ENCODE results near the gene POLD4.

Gene POLD4

DNA sequence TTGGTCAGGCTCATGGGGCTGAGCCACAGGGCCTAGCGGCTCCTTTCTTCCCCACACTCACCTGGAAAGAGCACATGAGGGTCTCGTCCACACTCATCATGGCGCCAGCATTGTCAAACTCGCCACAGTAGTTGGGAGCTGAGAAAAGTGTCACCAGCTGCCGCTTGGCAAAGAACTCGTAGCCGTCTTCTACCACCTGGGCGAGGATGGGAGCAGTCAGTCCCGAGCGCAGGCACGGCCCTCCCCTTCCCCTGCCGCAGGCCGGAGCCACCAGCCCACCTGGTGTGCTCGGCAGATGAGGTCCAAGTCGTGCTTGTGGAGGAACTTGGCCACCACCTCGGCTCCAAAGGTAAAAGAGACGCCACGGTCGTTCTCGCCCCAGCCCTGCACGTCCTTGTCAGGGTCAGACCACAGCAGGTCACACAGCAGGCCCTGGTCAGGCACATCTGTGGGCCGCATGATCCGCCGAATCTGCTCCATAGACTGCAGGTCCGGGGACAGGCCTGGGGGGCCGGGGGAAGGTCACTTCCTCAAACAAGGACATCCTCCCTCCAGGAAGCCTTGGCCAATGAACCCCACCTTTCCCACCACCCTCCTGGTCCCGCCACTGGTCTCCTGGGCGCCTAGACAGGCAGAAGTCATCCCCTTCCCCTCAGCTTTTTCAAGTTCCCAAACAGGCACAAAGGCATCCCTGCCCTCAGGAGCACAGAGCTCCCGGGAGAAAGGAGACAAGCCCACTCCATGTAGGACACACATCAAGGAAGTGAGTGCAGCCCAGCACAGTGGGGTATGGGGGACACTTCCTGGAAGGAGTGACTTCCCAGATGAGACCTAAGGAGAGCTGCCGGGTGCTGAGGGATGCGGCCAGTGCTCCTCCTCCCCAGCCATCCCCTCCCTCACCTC lies 45.6 kb upstream of the POLD4 start:
- TF ChIP-seq, protein P1, sequence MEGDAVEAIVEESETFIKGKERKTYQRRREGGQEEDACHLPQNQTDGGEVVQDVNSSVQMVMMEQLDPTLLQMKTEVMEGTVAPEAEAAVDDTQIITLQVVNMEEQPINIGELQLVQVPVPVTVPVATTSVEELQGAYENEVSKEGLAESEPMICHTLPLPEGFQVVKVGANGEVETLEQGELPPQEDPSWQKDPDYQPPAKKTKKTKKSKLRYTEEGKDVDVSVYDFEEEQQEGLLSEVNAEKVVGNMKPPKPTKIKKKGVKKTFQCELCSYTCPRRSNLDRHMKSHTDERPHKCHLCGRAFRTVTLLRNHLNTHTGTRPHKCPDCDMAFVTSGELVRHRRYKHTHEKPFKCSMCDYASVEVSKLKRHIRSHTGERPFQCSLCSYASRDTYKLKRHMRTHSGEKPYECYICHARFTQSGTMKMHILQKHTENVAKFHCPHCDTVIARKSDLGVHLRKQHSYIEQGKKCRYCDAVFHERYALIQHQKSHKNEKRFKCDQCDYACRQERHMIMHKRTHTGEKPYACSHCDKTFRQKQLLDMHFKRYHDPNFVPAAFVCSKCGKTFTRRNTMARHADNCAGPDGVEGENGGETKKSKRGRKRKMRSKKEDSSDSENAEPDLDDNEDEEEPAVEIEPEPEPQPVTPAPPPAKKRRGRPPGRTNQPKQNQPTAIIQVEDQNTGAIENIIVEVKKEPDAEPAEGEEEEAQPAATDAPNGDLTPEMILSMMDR (IDR thresholded peaks at IDR 0.05; ENCODE audit: insufficient read depth, low read length, poor library complexity, severe bottlenecking), result no peak
- peaks cover 34% of the 10 kb centered on the region for H3K36me3 ChIP-seq (ENCODE audit: control insufficient read depth, insufficient read depth, low read length)
- DNase-seq (ENCODE audit: extremely low read depth, insufficient read length), result no peak
- no peak overlapping the region for H3K4me3 ChIP-seq (replicated peaks; ENCODE audit: low read depth, low read length)
- no peaks in the 10 kb centered on the region for H3K27me3 ChIP-seq (replicated peaks; ENCODE audit: control insufficient read depth, insufficient read depth, low read length)

DNA sequence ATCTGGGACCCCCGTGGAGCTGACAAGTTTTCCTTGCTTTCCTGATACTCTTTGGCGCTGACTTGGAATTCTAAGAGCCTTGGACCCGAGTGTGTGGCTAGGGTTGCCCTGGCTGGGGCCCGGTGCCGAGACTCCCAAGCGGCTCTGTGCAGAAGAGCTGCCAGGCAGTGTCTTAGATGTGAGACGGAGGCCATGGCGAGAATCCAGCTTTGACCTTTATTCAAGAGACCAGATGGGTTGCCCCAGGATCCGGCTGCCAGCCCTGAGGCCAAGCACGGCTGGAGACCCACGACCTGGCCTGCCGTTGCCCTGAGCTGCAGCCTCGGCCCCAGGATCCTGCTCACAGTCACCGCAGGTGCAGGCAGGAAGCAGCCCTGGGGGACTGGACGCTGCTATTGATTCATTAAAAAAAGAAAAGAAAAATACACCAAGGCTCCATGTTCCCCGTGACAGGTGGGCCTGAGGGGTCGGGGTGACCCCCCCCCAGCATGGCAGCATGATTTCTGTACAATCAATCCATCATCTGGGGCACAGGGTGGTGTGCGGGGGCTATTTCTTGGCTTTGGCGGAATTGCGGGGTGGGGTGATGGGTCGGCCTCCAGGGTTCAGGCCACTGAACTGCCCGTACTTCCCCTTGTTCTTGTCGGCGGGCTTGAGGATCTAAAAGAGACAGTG lies 44.8 kb upstream of the POLD4 start:
- peaks cover 36% of the 10 kb centered on the region for H3K36me3 ChIP-seq (ENCODE audit: control insufficient read depth, insufficient read depth, low read length)
- TF ChIP-seq, protein P1 (IDR thresholded peaks at IDR 0.05; ENCODE audit: insufficient read depth, low read length, poor library complexity, severe bottlenecking), result no peak
- no peak for DNase-seq (ENCODE audit: extremely low read depth, insufficient read length)
- H3K4me3 ChIP-seq (replicated peaks; ENCODE audit: low read depth, low read length), result no peak overlapping the region
- H3K27me3 ChIP-seq (replicated peaks; ENCODE audit: control insufficient read depth, insufficient read depth, low read length), result no peaks in the 10 kb centered on the region

DNA sequence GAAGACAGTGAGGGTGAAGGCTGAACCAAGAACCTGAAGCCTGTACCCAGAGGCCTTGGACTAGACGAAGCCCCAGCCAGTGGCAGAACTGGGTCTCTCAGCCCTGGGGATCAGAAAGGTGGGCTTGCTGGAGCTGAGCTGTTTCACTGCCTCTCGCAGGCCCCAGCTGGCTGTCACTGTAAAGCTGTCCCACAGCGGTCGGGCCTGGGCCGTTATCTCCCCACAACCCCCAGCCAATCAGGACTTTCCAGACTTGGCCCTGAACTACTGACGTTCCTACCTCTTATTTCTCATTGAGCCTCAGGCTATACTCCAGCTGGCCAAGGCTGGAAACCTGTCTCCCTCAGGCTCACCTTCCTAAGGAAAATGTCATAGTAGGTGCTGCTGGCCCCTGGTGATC lies 44.2 kb upstream of the POLD4 start:
- TF ChIP-seq, protein P1 (IDR thresholded peaks at IDR 0.05; ENCODE audit: insufficient read depth, low read length, poor library complexity, severe bottlenecking), result no peak
- DNase-seq (ENCODE audit: extremely low read depth, insufficient read length), result no peak
- no peak overlapping the region for H3K4me3 ChIP-seq (replicated peaks; ENCODE audit: low read depth, low read length)
- H3K27me3 ChIP-seq (replicated peaks; ENCODE audit: control insufficient read depth, insufficient read depth, low read length), result no peaks in the 10 kb centered on the region
- peaks cover 36% of the 10 kb centered on the region for H3K36me3 ChIP-seq (ENCODE audit: control insufficient read depth, insufficient read depth, low read length)

DNA sequence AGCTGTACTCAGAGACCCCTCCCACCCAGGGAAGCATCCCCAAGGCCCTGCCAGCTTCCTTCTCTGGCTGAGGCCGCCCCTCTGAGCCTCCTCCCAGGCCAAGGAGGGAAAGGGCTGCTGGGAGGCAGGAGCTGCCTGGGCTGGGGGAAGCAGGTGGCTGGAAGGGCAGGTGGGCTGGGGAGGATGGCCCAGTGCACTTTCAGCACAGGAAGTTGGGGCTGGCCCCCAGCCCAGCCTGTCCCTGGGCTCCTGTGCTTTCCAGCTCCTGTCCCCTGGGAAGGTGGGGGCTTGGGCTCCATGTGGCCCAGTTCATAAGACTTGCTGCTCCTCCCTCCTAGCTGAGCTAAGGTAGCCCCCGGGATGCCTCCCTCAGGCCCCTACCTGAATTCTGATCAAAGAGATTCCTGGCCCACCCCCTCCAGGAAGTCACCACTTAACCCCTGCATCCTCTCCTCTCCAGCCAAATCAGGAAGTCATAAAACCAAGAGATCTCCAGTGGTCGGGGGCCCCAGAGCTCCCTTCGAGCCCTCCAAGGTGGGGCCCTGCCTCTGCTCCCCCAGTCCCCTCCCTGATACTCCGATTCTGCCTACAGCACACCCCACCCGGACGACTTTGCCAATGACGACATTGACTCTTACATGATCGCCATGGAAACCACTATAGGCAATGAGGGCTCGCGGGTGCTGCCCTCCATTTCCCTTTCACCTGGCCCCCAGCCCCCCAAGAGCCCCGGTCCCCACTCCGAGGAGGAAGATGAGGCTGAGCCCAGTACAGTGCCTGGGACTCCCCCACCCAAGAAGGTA lies 43.4 kb upstream of the POLD4 start:
- Histone ChIP-seq H3K4me3 (replicated peaks; ENCODE audit: low read depth, low read length) (no peak overlapping the region), H3K36me3 (ENCODE audit: control insufficient read depth, insufficient read depth, low read length) (peaks cover 36% of the 10 kb centered on the region), H3K27me3 (replicated peaks; ENCODE audit: control insufficient read depth, insufficient read depth, low read length) (no peaks in the 10 kb centered on the region)
- TF ChIP-seq, protein P1 (IDR thresholded peaks at IDR 0.05; ENCODE audit: insufficient read depth, low read length, poor library complexity, severe bottlenecking), result no peak
- no peak for DNase-seq (ENCODE audit: extremely low read depth, insufficient read length)

DNA sequence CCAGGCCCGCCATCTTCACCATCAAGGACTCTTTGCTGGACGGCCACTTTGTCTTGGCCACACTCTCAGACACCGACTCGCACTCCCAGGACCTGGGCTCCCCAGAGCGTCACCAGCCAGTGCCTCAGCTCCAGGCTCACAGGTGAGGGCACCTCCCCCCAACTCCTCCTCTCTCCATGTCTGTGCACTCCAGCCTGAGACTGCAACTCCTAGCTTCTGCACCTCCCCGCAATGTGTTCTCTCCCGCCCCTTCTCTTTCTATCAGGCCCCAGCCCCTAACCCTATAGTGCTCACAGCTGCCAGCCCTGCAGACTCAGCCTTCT lies 42.9 kb upstream of the POLD4 start:
- TF ChIP-seq, protein P1 (IDR thresholded peaks at IDR 0.05; ENCODE audit: insufficient read depth, low read length, poor library complexity, severe bottlenecking), result no peak
- no peaks in the 10 kb centered on the region for H3K27me3 ChIP-seq (replicated peaks; ENCODE audit: control insufficient read depth, insufficient read depth, low read length)
- H3K4me3 ChIP-seq (replicated peaks; ENCODE audit: low read depth, low read length), result no peak overlapping the region
- H3K36me3 ChIP-seq (ENCODE audit: control insufficient read depth, insufficient read depth, low read length), result peaks cover 36% of the 10 kb centered on the region
- DNase-seq (ENCODE audit: extremely low read depth, insufficient read length), result no peak
